ENCODE measurements around the gene KCTD4. TPM values are rescaled to one million over a fixed set of nuclear protein-coding genes. Genes with fewer than 3 reads are reported as not detected.
A peak's percentile ranks its signal among the peaks of the same experiment; 100 is the strongest.

The KCTD4 gene
- polyA plus RNA-seq, 1 donor from 2014 or later, result 1.2 TPM

DNA sequence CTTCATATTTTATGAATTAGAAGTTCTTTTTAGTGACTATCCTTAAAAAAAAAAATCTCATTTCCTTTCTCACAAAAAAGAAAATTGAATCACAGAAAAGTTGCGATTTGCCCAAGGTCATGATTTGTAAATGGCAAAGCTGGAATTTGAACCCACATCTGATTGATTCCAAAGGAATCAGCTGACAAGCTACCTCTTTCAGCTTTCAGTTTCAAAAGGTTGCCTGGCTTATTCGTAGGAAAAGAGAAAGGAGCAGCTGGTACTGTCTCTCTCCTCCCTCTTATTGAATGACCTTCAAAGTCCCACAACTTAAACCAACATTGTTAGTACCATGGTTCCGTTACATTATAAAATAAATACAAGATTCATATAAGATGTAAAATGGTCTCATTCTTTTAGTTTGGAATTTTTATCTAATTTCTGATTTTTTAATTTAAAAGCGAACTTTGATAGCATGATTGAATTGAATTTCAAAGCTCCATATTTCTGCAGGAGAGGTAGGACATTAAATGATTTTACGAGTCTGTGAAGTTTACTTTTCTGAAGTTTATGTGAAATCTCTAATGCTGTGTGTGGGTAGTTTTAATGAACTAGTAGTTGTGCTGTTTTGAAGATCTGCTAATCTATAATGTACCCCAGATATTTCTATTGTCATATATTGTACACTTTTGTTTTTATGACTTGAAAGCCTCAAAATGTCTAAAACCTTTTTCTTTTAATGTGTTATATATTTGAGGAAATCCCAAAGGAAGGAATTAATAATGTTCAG is 18.5 kb upstream of the KCTD4 start:
- no peaks in the 10 kb centered on the region for H3K79me2 ChIP-seq (replicated peaks; ENCODE audit: insufficient read depth, low read length)
- H3F3A ChIP-seq (ENCODE audit: insufficient read depth, low read length, poor library complexity, severe bottlenecking), result no peaks in the 10 kb centered on the region
- H3K9me2 ChIP-seq (ENCODE audit: insufficient read depth, low read length), result no peaks in the 10 kb centered on the region
- no peak overlapping the region for H3K27ac ChIP-seq (ENCODE audit: low read length)
- H3K36me3 ChIP-seq (ENCODE audit: insufficient read depth, low read length), result no peaks in the 10 kb centered on the region
- H4K20me1 ChIP-seq (ENCODE audit: insufficient read depth), result no peaks in the 10 kb centered on the region
- H3K4me2 ChIP-seq (ENCODE audit: low read length), result no peak overlapping the region
- no peak overlapping the region for H3K9ac ChIP-seq (ENCODE audit: low read length)
- H3K4me3 ChIP-seq (ENCODE audit: low read length), result no peak overlapping the region
- no peak overlapping the region for H2AFZ ChIP-seq (ENCODE audit: low read depth, low read length)
- no peaks in the 10 kb centered on the region for H3K27me3 ChIP-seq (ENCODE audit: insufficient read depth, low read depth, low read length)
- no peaks in the 10 kb centered on the region for H3K9me3 ChIP-seq (ENCODE audit: low read length)
- TF ChIP-seq POLR2AphosphoS5 (IDR thresholded peaks at IDR 0.05), result no peak
- TF ChIP-seq REST (IDR thresholded peaks at IDR 0.05; ENCODE audit: borderline replicate concordance), result no peak
- no peak for TF ChIP-seq EZH2 (IDR thresholded peaks at IDR 0.05; ENCODE audit: borderline replicate concordance, insufficient read depth, low read length, poor library complexity, severe bottlenecking)
- TF ChIP-seq TAF1 (IDR thresholded peaks at IDR 0.05; ENCODE audit: low read depth), result no peak
- TF ChIP-seq CTCF (IDR thresholded peaks at IDR 0.05; ENCODE audit: poor library complexity, severe bottlenecking), result no peak
- TF ChIP-seq MXI1 (conservative IDR thresholded peaks at IDR 0.05; ENCODE audit: poor library complexity, severe bottlenecking), result no peak
- no peak for TF ChIP-seq SMC3 (conservative IDR thresholded peaks at IDR 0.05; ENCODE audit: poor library complexity)
- TF ChIP-seq RAD21 (conservative IDR thresholded peaks at IDR 0.05), result no peak
- no peak for TF ChIP-seq EP300 (conservative IDR thresholded peaks at IDR 0.05; ENCODE audit: poor library complexity, severe bottlenecking)

GRCh38 chr13:45218689-45219088 is 17.8 kb upstream of the KCTD4 start:
- no peak for TF ChIP-seq SMC3 (conservative IDR thresholded peaks at IDR 0.05; ENCODE audit: poor library complexity)
- TF ChIP-seq MXI1 (conservative IDR thresholded peaks at IDR 0.05; ENCODE audit: poor library complexity, severe bottlenecking), result no peak
- no peak for TF ChIP-seq EP300 (conservative IDR thresholded peaks at IDR 0.05; ENCODE audit: poor library complexity, severe bottlenecking)
- TF ChIP-seq RAD21 (conservative IDR thresholded peaks at IDR 0.05), result no peak
- no peak for TF ChIP-seq CTCF (IDR thresholded peaks at IDR 0.05; ENCODE audit: poor library complexity, severe bottlenecking)
- TF ChIP-seq EZH2 (IDR thresholded peaks at IDR 0.05; ENCODE audit: borderline replicate concordance, insufficient read depth, low read length, poor library complexity, severe bottlenecking), result no peak
- TF ChIP-seq TAF1 (IDR thresholded peaks at IDR 0.05; ENCODE audit: low read depth), result no peak
- TF ChIP-seq REST (IDR thresholded peaks at IDR 0.05; ENCODE audit: borderline replicate concordance), result no peak
- TF ChIP-seq POLR2AphosphoS5 (IDR thresholded peaks at IDR 0.05), result no peak
- Histone ChIP-seq H3K79me2 (replicated peaks; ENCODE audit: insufficient read depth, low read length) (no peaks in the 10 kb centered on the region), H3K27me3 (ENCODE audit: insufficient read depth, low read depth, low read length) (no peaks in the 10 kb centered on the region), H3K4me2 (ENCODE audit: low read length) (peak overlapping the region; percentile 18), H3K9me3 (ENCODE audit: low read length) (no peaks in the 10 kb centered on the region), H3K9me2 (ENCODE audit: insufficient read depth, low read length) (no peaks in the 10 kb centered on the region), H3K9ac (ENCODE audit: low read length) (no peak overlapping the region), H3K36me3 (ENCODE audit: insufficient read depth, low read length) (no peaks in the 10 kb centered on the region), H4K20me1 (ENCODE audit: insufficient read depth) (no peaks in the 10 kb centered on the region), H2AFZ (ENCODE audit: low read depth, low read length) (no peak overlapping the region), H3F3A (ENCODE audit: insufficient read depth, low read length, poor library complexity, severe bottlenecking) (no peaks in the 10 kb centered on the region), H3K27ac (ENCODE audit: low read length) (no peak overlapping the region), H3K4me3 (ENCODE audit: low read length) (no peak overlapping the region)
